ENCODE results near the gene FAM13A.

Gene FAM13A

GRCh38 chr4:88705805-88706492, 351.0 kb downstream of the FAM13A start:
- intact Hi-C loops (cut with DNase I), result loop anchor here (1.0 to 10.0 kb wide), 3 partner anchors 85 to 409 kb away; partner anchors contain the start of gene TIGD2
- no peak for DNase-seq

DNA sequence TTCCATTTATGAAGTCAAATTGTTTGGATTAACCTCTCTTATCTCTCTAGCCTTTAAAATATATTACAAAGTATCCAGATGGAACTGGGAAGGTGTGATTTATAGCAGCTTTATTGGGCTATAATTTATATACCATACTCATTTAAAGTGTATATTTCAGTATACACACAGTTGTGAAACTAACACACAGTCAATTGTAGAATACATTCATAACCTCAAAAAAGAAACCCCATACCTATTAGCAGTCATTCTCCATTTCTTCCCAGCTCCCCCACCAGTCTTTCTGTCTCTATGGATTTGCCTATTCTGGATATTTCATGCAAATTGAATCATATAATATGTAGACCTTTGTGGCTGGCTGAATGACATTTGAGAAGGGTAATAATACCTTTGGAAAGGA, 351.8 kb downstream of the FAM13A start:
- intact Hi-C loops (cut with DNase I), result loop anchor here (5.0 to 10.0 kb wide), 2 partner anchors 317 to 410 kb away; partner anchors contain the start of gene TIGD2
- no peak for DNase-seq

DNA sequence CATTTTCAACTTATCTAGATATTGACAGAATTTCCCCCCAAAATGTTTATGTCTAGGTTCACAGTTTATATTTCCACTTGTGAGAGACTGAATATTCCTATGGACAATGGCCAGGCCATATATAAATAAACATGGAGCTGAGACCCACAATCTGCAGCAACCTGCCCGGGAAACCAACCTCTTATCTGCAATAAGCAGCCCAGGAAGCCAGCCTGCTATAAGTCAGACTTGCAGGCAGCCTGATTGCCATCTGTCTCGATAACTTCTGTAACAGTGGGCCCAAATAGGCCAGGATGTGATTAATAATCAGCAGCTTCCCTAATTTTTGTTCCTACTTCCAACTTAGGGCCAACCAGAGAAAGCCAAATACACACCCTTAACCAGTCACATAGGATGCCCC, 354.2 kb downstream of the FAM13A start:
- no peak for DNase-seq
- intact Hi-C loops (cut with DNase I), result loop anchor here (10.0 kb wide), 1 partner anchor 412 kb away; the partner anchor contains the start of gene TIGD2

GRCh38 chr4:88698519-88698918, 358.5 kb downstream of the FAM13A start:
- no peak for DNase-seq
- intact Hi-C loops (cut with DNase I), result no loop called here

DNA sequence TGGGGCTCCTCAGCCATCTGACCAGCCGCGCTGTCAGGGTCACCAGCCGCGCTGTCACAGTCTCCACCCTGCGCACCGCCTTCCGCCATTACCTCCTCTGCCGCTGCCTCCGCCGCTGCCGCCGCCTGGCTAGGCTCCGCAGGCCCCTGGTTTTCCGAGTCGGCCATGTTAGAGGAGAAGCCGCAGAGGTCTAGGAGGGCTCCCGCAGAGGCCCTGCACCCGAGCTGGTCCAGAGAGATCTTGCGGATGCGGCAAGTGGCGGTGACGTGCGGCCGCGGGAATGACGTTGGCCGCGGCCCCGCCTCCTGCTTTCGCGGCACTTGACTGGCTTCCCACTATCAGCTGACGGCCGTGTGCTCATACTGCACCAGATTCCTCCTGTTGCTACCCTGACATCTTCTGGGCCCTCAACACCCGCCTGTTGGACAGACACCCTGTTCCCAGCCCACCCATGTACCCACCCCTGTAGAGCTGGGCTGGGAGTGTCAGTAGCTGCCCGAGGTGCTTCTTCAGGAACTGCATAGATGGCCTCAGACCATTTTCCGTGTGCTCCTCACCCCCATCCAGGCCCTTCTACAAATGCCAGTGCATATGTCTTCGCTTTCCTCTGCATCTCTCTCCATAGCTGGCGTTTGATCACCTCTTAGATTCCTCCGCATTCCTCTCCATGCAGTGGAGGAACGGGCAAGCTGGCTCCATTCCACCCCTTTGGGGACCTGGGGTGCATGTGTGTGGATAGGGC, 359.2 kb downstream of the FAM13A start, which contains the start of gene NAP1L5:
NAP1L5 (minus strand) TSS at position 242 of the 742 bp plus-strand sequence; CDS start at position 167, 75 bp downstream.
- DNase-seq, result peak; percentile 51 to 95 (median 68)
- intact Hi-C loops (cut with DNase I), result no loop called here

DNA sequence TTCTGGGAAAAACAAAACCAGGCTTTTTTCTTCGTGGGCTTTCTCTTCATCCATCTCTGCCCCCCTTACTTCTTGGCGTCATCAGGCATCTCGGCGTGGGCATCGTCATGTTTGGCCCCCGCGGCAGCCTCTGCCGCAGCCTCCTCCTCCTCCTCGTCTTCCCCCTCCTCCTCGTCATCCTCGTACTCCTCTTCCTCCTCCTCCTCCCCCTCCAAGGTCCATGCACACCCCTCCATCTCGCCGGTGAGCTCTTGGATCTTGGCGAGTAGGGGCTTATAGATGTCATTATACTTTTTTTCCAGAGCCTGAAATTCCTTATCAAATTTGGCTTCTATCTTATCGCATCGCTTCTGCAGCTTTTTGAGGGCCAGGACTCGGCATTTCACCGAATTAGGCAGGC, 359.8 kb downstream of the FAM13A start:
- intact Hi-C loops (cut with DNase I), result no loop called here
- peak in 6 of 10 donors; percentile 19 to 88 (median 56) for DNase-seq

DNA sequence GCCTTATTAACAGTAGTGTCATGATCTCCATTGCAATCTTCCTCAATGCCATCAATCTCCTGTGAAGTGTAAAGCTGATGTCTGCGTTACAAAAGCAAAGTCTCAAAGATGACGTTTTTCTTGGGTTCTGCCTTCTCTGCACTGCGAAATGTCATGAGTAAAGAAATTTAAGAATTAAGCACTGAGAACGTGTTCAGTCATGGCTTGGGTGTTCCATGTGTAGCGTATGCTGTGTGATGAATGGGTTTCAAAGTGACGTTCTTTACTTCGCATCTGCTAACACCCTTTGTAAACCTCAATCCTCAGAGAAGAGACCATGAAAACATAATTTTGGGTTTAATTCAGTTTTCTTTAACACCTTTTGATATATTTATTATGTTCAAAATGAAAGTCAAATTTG, 360.4 kb downstream of the FAM13A start:
- no peak for DNase-seq
- intact Hi-C loops (cut with DNase I), result no loop called here

- intact Hi-C loops (cut with DNase I), result no loop called here
- DNase-seq, result no peak
Observed at GRCh38 chr4:88693792-88694191, 363.2 kb downstream of the FAM13A start.

DNA sequence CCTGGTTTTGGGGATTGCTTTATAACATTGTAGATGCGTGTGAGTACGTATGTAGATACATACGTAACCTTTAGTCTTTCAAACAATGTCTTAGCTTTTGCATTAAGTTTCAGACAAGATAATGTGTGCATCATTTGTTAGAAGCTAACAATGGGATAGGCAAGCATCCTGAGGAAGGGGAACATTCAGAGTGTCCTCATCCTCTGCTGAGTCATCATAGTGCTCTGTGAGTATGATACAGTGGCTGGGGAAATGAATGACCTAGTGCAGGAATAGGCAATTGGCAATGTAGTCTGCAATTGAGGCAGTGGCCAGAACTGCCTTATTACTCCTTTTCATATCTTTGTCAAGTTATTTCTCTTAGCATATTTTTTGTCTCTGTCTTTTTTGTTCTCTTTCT, 366.6 kb downstream of the FAM13A start:
- intact Hi-C loops (cut with DNase I), result no loop called here
- no peak for DNase-seq

- DNase-seq, result no peak
- intact Hi-C loops (cut with DNase I), result no loop called here
Observed at GRCh38 chr4:88681209-88681608, 375.8 kb downstream of the FAM13A start.

Data from posterior cingulate gyrus (tissue), 11 donors.